Neural progenitor cell (in vitro differentiated cells): ENCODE data around the gene RWDD1. TPM values are rescaled to one million over a fixed set of nuclear protein-coding genes. Genes with fewer than 3 reads are reported as not detected.
A peak's percentile ranks its signal among the peaks of the same experiment; 100 is the strongest.

Source experiments
- DNase-seq: peaks from one replicate; pipeline ENCODE4 v3.0.0-alpha.2; 2016; ENCODE audit warnings: low spot score
- H2AFZ ChIP-seq: fragments of 200-600 bp; sonication (generic); replicated peaks from 2 replicates; pipeline ENCODE4 v1.6.1; 2016; ENCODE audit warnings: antibody characterized with exemption
- H3F3A ChIP-seq: fragments of 200-600 bp; sonication (generic); 2 replicates; pipeline ENCODE4 v1.6.1; 2016; ENCODE audit warnings: antibody characterized with exemption, low read depth
- H3K27ac ChIP-seq: fragments of 200-600 bp; sonication (generic); 2 replicates; pipeline ENCODE4 v1.5.1; 2016; ENCODE audit warnings: mild to moderate bottlenecking
- H3K27me3 ChIP-seq: fragments of 200-600 bp; sonication (generic); 2 replicates; pipeline ENCODE4 v1.6.1; 2016; ENCODE audit warnings: mild to moderate bottlenecking, moderate library complexity
- H3K36me3 ChIP-seq: fragments of 200-600 bp; sonication (generic); 2 replicates; pipeline ENCODE4 v1.5.1; 2016
- H3K4me1 ChIP-seq: fragments of 200-600 bp; sonication (generic); 2 replicates; pipeline ENCODE4 v1.6.1; 2016; ENCODE audit warnings: mixed run types
- H3K4me2 ChIP-seq: fragments of 200-600 bp; sonication (generic); 2 replicates; pipeline ENCODE4 v1.6.1; 2016
- H3K4me3 ChIP-seq: fragments of 200-600 bp; sonication (generic); 2 replicates; pipeline ENCODE4 v1.5.1; 2016
- H3K79me2 ChIP-seq: fragments of 200-600 bp; sonication (generic); 2 replicates; pipeline ENCODE4 v1.6.1; 2016; ENCODE audit warnings: low read depth
- H3K9ac ChIP-seq: fragments of 200-600 bp; sonication (generic); 2 replicates; pipeline ENCODE4 v1.6.1; 2016
- H3K9me3 ChIP-seq: fragments of 200-600 bp; sonication (generic); 2 replicates; pipeline ENCODE4 v1.5.1; 2016; ENCODE audit warnings: low read depth
- H4K20me1 ChIP-seq: fragments of 200-600 bp; sonication (generic); 2 replicates; pipeline ENCODE4 v1.6.1; 2016; ENCODE audit warnings: low read depth
- H3K27ac Mint-ChIP-seq: 3 replicates; pipeline ENCODE4 v1.8.0; 2021; ENCODE audit warnings: mixed read lengths
- H3K27me3 Mint-ChIP-seq: 2 replicates; pipeline ENCODE4 v1.8.0; 2022; ENCODE audit warnings: low read depth, mild to moderate bottlenecking, inconsistent platforms, moderate library complexity, mixed read lengths; ENCODE audit not compliant: insufficient read depth
- H3K36me3 Mint-ChIP-seq: 3 replicates; pipeline ENCODE4 v1.8.0; 2021; ENCODE audit warnings: mixed read lengths
- H3K4me1 Mint-ChIP-seq: 3 replicates; pipeline ENCODE4 v1.8.0; 2021; ENCODE audit warnings: mixed read lengths
- H3K4me3 Mint-ChIP-seq: 3 replicates; pipeline ENCODE4 v1.8.0; 2021; ENCODE audit warnings: mild to moderate bottlenecking, moderate library complexity, mixed read lengths
- H3K9me3 Mint-ChIP-seq: 3 replicates; pipeline ENCODE4 v1.8.0; 2020; ENCODE audit warnings: mixed read lengths
- CTCF ChIP-seq: fragments of 200-600 bp; sonication (generic); IDR thresholded peaks from 2 replicates; pipeline ENCODE4 v1.5.1; 2017; ENCODE audit warnings: antibody characterized with exemption, mild to moderate bottlenecking
- EZH2 ChIP-seq: fragments of 200-600 bp; sonication (generic); IDR thresholded peaks from 2 replicates; pipeline ENCODE4 v1.6.1; 2017; ENCODE audit warnings: antibody characterized with exemption, mild to moderate bottlenecking, moderate library complexity
- EZH2phosphoT487 ChIP-seq: fragments of 200-600 bp; sonication (generic); IDR thresholded peaks from 2 replicates; pipeline ENCODE4 v1.6.1; 2017; ENCODE audit warnings: antibody characterized with exemption
- total RNA-seq: library from RNA; depleted of rRNA; stranded (reverse); fragments of >200 nt; gene quantifications from 2 replicates; pipeline ENCODE4 v1.2.3, GENCODE V29; 2015; ENCODE audit warnings: low replicate concordance

RWDD1 gene
- total RNA-seq, 1 donor from 2014 or later = 43.2 TPM

GRCh38 chr6:116530436-116530835, 40.9 kb upstream of the RWDD1 start:
- no peaks in the 10 kb centered on the region for H3K36me3 Mint-ChIP-seq
- H3K27ac ChIP-seq = no peak overlapping the region
- no peaks in the 10 kb centered on the region for H3K79me2 ChIP-seq
- H2AFZ ChIP-seq = no peak overlapping the region
- no peaks in the 10 kb centered on the region for H3K36me3 ChIP-seq
- H3K4me1 ChIP-seq = peaks cover 32% of the 10 kb centered on the region
- DNase-seq = no peak
- no peaks in the 10 kb centered on the region for H3K27me3 ChIP-seq
- TF ChIP-seq EZH2phosphoT487 (no peak), CTCF (no peak), EZH2 (no peak)
- H3F3A ChIP-seq = peaks cover 27% of the 10 kb centered on the region
- H3K27ac Mint-ChIP-seq = peak overlapping the region; percentile 83
- H4K20me1 ChIP-seq = no peaks in the 10 kb centered on the region
- H3K4me3 Mint-ChIP-seq = no peak overlapping the region
- H3K9ac ChIP-seq = no peak overlapping the region
- no peaks in the 10 kb centered on the region for H3K9me3 ChIP-seq
- peaks cover 3% of the 10 kb centered on the region for H3K27me3 Mint-ChIP-seq
- peak overlapping the region; percentile 6 for H3K4me2 ChIP-seq
- H3K9me3 Mint-ChIP-seq = no peaks in the 10 kb centered on the region
- peaks cover 48% of the 10 kb centered on the region for H3K4me1 Mint-ChIP-seq
- no peak overlapping the region for H3K4me3 ChIP-seq

DNA sequence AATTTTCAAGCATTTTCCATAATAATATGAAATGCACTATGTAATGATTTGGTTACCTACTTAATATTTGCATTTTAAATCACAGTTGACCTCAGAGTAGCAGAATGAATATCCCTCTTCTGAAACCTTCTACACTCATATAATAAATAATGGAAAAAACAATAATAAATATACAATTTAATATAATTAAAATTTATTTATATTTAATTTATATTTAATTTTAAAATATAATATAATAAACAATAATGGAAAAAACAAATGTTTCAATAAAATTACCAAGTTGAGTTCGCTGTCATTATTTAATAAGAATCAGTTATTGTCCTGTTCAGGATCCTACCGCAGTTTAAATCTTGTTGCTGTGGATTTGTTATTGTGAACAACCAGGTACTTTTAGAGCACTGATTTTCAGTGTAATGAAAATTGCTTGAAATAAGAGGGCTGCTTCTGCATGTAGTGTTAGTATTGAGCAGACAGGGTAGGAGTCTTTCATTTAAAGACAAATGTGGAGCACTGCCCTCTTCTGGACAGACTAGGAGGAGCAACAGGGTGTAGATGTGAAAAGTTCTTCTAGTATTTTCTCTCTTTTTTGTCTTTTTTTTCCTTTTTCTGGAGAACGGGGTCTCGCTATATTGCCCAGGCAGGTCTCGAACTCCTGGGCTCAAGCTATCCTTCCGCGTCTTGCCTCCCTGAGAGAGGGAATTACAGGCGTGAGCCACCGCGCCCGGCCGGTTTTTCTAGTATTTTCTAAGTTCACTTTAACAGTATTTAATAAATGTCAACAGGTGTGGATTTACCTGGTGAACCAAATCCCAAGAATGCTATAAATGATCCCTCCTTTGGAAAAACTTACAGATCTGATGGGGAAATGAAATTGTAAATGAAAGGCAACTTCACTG, 39.4 kb upstream of the RWDD1 start:
- Histone ChIP-seq H4K20me1 (no peaks in the 10 kb centered on the region), H3F3A (peaks cover 27% of the 10 kb centered on the region), H3K4me2 (no peak overlapping the region), H3K9me3 (no peaks in the 10 kb centered on the region), H3K36me3 (no peaks in the 10 kb centered on the region), H3K4me3 (no peak overlapping the region), H3K27me3 (no peaks in the 10 kb centered on the region), H3K9ac (no peak overlapping the region), H2AFZ (no peak overlapping the region), H3K4me1 (peaks cover 32% of the 10 kb centered on the region), H3K79me2 (no peaks in the 10 kb centered on the region), H3K27ac (no peak overlapping the region)
- TF ChIP-seq CTCF (peak; percentile 83), EZH2phosphoT487 (no peak)
- Mint-ChIP-seq H3K9me3 (no peaks in the 10 kb centered on the region), H3K27me3 (peaks cover 3% of the 10 kb centered on the region), H3K4me3 (no peak overlapping the region), H3K4me1 (peaks cover 48% of the 10 kb centered on the region), H3K27ac (no peak overlapping the region), H3K36me3 (no peaks in the 10 kb centered on the region)
- peak; percentile 77 for DNase-seq

DNA sequence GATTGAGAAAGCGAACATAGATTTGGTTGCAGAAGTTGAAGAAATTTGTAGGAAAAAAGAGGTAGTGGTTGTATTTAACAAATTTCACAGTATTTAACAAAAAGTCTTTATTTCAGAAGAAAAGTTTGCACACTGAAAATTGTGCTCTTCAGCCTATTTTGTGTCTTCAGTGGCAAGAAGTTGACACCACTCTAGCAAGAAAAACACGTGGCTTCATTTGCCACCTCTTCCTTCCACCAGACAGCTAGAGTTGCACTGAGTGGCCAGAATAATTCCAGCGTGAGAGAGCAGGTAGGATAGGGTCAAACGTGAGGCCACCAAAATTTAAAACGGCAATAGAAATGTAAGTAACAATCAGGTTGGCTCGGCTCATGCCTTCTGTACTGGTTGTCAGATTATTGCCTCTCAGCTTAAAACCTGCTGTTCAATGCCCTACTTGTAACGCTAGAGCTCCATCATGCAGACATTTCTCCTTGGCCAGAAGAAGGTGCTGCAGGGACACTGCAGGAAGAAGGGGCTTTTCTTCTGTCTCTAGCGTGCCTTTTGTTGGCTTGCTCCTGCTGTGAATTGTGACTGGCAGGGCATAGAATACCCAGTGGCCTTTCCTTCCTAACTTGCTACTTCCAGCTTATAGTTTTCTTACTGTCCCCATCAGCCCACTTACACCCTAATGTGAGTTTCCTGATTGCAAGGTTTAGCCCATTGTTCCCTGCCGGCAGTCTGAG, 37.9 kb upstream of the RWDD1 start:
- H3K9me3 ChIP-seq = no peaks in the 10 kb centered on the region
- no peaks in the 10 kb centered on the region for H4K20me1 ChIP-seq
- H3K4me3 Mint-ChIP-seq = peak overlapping the region; percentile 65
- H3K27ac Mint-ChIP-seq = peak overlapping the region; percentile 96
- no peak overlapping the region for H3K27ac ChIP-seq
- H3K27me3 ChIP-seq = no peaks in the 10 kb centered on the region
- H3K36me3 Mint-ChIP-seq = no peaks in the 10 kb centered on the region
- H3K4me3 ChIP-seq = no peak overlapping the region
- TF ChIP-seq EZH2 (no peak), EZH2phosphoT487 (no peak), CTCF (peak; percentile 26)
- DNase-seq = peak; percentile 69
- no peaks in the 10 kb centered on the region for H3K36me3 ChIP-seq
- peaks cover 27% of the 10 kb centered on the region for H3F3A ChIP-seq
- no peaks in the 10 kb centered on the region for H3K79me2 ChIP-seq
- H3K27me3 Mint-ChIP-seq = peaks cover 3% of the 10 kb centered on the region
- H3K9me3 Mint-ChIP-seq = no peaks in the 10 kb centered on the region
- peaks cover 30% of the 10 kb centered on the region for H3K4me1 ChIP-seq
- peak overlapping the region; percentile 30 for H3K4me2 ChIP-seq
- peaks cover 48% of the 10 kb centered on the region for H3K4me1 Mint-ChIP-seq
- H3K9ac ChIP-seq = no peak overlapping the region
- H2AFZ ChIP-seq = peak overlapping the region; percentile 78
